Frontal cortex (tissue), 4 donors: Measurements from ENCODE around the gene JMJD4. TPM values are rescaled to one million over a fixed set of nuclear protein-coding genes. Genes with fewer than 3 reads are reported as not detected.

Experiments used
- DNase-seq, 2 donors: peaks; one replicate each; pipeline ENCODE4 v3.0.0; 2012; ENCODE audit warnings: low spot score in 2 of 2
- FAIRE-seq: peaks from 2 replicates; lab custom pipeline; 2012; peaks lifted over from hg19 to GRCh38; lab: Jason Lieb, UNC
- total RNA-seq: library from RNA; depleted of rRNA; stranded (reverse); fragments of >200 nt; gene quantifications from one replicate; pipeline ENCODE4 v1.2.3, GENCODE V29; 2014
- donor health status: control.
- donor health status: control.
- donor health status: control.

The JMJD4 gene
- total RNA-seq, 1 donor from 2014 or later: 15.9 TPM

DNA sequence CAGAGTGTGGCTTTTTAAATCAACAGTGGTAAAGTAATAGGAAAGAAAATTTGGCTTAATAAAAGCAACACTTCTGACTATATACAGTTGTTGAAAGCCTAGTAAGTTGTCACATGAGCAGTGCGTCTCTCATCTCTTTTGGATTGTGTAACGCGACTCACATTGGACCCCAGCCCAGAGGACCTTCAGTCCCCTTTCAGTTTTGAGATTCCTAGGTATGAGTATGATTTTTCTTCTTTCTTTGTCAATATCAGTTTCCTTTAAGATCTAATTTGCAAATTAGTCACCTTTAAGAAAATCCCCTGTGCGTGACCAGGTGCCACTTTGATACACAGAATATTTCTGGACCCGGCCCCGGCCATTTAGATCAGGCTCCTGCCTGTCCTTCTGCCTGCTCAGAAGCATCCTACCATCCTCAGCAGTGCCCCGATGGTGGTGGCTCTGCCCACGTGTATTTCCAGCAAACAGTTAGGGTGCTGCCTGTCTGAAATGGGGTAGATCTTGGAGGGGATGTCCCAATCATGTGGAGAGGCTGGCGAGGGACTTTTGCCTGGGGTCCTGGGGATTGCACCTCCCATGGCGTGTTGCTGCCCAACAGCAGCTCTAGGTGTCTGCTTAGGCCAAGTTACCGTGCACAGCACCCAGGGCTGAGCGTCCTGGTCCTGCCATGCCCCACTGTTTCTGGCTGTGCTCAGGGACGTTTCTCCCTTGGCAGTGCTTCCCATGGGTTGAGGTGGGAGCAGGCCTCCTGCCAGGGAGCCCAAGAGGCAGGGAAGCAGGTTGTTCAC is 21.3 kb upstream of the JMJD4 start:
- DNase-seq (no peak), FAIRE-seq (no peak)

- FAIRE-seq (no peak), DNase-seq (no peak)
These were observed 19.9 kb upstream of the JMJD4 start for GRCh38 chr1:227754958-227755357.

- FAIRE-seq (no peak), DNase-seq (no peak)
These were observed 19.1 kb upstream of the JMJD4 start for GRCh38 chr1:227753999-227754711.

GRCh38 chr1:227749916-227750710 is 15.0 kb upstream of the JMJD4 start:
- DNase-seq (no peak), FAIRE-seq (no peak)

- DNase-seq (no peak), FAIRE-seq (no peak)
These were observed 14.1 kb upstream of the JMJD4 start for GRCh38 chr1:227749225-227749624.

DNA sequence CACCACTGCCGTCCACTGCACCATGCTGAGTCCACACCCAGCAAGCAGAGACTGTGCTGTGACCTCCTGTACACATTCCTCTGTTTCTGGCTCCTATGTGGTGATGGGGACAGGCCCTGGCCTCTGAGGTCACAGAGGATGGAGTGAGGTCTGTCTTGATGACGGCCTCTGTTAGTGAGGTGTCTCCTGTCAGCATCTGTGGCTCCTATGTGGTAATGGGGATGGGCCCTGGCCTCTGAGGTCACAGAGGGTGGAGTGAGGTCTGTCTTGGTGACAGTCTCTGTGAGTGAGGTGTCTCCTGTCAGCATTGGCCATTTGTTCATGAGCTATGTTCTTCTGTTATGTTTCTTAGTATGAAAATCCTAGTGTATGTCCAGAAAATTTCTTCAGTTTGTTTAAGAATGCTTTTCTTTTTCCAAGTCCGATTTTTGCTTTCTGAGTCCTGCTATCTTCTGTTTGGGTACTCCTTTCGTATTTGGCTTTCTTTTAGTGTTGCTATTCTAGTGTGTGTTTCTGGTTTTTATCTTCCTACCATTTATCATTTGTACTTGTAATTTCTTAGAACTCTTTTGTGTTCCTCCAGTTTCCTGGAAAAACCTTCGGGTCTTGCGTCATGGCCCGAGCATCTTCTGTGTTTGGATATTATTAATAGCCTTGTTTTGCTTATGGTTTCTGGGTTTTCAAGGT is 13.5 kb upstream of the JMJD4 start:
- no peak for FAIRE-seq
- DNase-seq: no peak

GRCh38 chr1:227747948-227748495 is 12.9 kb upstream of the JMJD4 start:
- DNase-seq: no peak
- FAIRE-seq: no peak

DNA sequence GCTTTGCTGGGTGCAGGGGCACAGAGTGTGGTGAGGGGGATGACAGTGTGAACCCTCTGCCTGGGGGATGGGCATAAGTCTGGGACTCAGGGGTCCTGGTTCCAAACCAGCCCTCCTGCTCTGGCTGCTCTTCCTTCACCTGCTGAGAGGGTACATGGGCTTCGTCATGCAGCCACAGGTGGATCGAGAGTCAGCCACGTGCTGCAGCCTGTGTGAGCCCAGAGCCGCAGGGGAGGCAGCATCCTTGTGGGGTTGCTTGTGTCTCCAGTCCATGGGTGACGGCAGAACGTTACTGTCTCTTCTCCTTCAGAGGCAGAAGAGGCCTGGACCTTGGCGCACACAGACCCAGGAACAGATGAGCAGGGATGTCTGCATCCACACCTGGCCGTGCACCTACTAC is 12.3 kb upstream of the JMJD4 start:
- FAIRE-seq: no peak
- DNase-seq: no peak

GRCh38 chr1:227746676-227747075 is 11.6 kb upstream of the JMJD4 start:
- no peak for DNase-seq
- FAIRE-seq: no peak

DNA sequence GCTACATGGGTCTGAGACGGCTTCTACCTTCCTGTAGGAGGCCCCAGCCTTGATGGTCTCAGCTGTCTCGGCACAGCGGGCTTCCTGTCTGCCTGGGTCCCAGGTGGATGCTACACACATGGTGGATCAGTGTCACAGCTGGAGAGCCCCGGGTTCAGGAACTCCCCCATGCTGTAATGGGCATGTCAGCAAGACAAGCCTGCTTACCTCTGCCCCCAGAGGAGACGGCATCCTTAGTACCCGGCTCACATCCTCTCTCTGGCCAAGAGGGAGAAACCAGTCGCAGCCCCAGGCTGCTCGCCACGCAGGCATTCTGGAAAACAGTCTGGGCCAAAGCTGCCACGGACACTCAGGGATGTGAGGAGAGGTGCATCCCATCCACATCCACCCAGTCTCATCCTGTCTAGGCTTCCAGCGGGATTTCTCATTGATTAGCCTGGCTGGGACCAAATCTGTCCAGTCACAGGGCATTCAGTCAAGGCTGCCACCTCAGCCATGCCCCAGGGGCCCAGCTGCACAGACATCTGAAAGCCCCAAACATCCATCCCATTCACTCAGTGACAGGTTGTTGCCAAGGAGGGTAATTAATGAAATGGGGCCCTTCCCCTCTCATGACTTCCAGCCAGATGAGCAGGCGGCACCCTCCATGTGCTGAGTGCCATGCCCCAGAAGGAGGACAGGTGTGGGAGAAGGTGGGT is 10.6 kb upstream of the JMJD4 start:
- no peak for FAIRE-seq
- DNase-seq: no peak

- FAIRE-seq (no peak), DNase-seq (no peak)
These were observed 9.6 kb upstream of the JMJD4 start for GRCh38 chr1:227744668-227745067.

- FAIRE-seq (no peak), DNase-seq (no peak)
These were observed 7.9 kb upstream of the JMJD4 start for GRCh38 chr1:227742738-227743715.

- FAIRE-seq: no peak
- DNase-seq: no peak
These were observed 6.2 kb upstream of the JMJD4 start for GRCh38 chr1:227741166-227741870.

GRCh38 chr1:227740401-227740960 is 5.4 kb upstream of the JMJD4 start:
- no peak for DNase-seq
- FAIRE-seq: no peak

DNA sequence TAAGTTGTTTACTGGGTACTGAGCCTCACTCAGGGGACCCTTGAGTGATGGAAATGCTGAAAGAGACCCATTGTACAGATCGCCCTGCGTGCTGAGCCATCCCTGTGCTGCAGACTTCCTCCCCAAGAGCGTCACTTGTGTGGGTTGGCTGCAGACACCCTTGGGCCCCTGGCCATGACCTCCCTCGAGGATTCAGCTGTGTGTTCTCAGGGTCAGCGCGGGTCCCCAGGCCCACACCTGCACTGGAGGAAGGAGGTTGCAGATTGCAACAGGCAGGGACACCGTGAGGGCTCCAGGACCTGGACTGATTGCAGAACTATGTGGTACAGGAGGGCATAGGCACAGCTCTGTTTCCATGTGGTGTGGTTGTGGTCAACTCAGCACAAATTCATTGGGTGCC is 4.5 kb upstream of the JMJD4 start:
- DNase-seq (no peak), FAIRE-seq (no peak)

GRCh38 chr1:227738820-227739219 is 3.7 kb upstream of the JMJD4 start:
- DNase-seq (no peak), FAIRE-seq (no peak)

GRCh38 chr1:227736814-227737432 is 1.8 kb upstream of the JMJD4 start:
- FAIRE-seq (no peak), DNase-seq (no peak)
